GM18519 (cell line): ENCODE measurements around the gene CHRDL2.
"Not testable (repeated sequence)": the region's sequence is repeated elsewhere in the genome, so short reads cannot be mapped to it uniquely, and the experiment has no call there.

Experiments
- ATAC-seq: cut with Tn5 transposase; IDR thresholded peaks from one replicate; pipeline ENCODE4 v1.9.1; 2021; ENCODE audit warnings: mild to moderate bottlenecking, moderate library complexity; ENCODE audit not compliant: unreplicated experiment, low FRiP score

The CHRDL2 gene

DNA sequence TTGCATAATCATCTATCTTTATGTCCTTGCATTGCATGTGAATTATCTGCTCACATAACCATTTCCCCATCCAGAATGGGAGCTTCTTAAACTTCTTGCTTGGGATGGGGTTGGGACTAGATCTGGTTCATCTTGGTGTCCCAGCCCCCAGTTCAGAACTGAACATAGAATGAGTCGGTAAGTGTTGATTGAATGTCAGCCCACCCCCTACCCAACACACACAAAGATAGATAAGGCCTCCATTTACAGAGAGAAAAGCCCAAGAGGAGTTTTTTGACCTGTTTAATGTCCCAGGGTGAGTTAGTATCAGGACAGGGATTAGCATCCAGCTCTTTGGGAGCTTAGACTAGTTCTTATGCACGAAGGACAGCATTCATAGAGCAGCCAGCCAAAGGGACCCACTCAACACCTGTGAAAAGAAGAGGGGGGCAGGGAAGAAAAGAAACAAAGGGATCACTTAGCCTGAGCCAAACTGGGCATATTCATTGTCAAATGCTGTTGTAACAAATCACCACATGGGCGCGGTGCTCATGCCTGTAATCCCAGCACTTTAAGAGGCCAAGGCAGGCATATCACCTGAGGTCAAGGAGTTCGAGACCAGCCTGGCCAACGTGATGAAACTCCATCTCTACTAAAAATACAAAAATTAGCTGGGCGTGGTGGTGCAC, 57.4 kb downstream of the CHRDL2 start:
- ATAC-seq = no peak

DNA sequence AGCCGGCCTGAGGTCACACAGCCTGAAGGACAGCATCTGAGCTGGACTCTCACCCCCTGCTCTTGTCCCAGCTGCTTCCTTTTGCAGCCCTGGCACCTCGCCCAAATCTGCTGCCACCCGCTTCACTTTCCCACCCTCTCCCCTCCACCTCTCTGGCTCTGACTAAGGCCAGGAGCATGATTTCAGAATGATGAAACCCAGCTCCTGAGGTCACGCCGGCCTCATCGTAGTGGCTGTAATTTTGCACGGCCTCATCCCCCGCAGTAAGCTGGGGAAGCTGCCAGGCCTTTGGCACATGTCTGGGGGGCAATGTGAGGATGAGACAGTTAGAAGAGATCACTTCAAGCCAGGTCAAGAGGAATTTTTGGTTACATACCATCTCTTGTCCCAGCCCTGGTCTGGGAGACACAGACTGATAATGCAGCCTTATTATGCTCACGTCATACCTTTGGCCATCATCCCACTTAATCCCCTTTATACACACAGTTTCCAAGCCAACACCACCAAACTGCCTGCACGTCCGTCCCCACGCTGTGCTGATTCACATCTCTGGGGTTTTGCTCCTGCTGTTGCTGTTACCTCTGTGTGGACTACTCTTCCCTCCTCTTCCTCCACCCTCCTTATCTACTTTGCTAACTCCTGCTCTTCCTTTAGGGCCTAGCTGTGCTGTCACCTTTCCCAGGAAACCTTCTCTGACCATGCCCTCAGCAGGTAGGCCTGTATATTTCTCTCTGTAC, 58.1 kb downstream of the CHRDL2 start:
- ATAC-seq = no peak

GRCh38 chr11:74672332-74672955, 58.8 kb downstream of the CHRDL2 start:
- ATAC-seq = no peak

DNA sequence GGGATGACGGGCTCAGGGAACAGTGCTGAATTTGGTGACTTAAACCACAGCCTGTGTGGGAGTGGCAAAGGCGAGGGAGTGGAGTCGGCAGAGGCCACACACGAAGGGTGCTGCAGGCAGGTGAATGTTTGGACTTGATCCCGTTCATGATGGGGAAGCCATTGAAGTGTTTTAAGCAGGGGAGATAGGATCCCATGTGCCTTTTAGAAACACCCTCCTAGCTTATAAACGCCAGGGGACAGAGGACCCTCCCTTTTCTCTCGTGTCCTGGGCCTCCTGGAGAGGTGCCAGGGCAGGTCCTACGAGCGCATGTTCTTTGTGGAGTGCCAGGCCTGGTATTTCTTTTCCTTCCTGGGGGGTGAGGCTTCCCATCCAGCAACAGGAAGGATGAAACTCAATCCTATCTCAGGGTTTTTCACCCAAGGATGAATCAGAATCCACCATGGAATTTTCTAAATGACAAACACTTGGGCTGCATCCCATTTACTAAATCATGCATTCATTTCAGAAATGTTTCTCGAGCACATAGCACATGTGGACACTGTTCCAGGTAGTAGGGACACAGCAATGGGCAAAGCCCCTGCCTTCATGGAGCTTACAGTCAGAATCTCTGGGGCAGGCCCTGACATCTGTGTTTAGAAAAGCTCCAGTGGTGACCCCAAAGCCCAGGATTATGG, 59.6 kb downstream of the CHRDL2 start:
- no peak for ATAC-seq

DNA sequence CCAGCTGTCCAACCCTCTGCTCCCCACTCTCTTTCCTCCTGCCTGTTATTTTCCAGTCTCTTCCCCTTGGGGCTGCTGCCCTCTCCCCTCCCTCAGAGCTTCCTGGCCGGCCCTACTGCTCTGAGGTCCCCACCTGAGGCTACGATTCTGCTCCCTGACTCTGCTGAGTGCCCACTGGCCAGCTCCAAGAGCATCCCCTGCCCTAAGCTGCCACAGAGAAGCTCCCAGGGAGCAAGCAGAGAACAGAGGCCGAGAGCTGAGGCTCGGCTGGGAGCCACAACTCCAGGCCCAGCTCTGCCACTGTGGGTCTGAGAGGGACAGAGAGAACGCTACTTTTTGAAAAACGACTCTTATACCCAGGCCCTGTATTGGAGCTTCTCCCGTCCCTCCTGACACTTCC, 61.1 kb downstream of the CHRDL2 start:
- no peak for ATAC-seq

GRCh38 chr11:74669211-74670160, 61.7 kb downstream of the CHRDL2 start:
- no peak for ATAC-seq

DNA sequence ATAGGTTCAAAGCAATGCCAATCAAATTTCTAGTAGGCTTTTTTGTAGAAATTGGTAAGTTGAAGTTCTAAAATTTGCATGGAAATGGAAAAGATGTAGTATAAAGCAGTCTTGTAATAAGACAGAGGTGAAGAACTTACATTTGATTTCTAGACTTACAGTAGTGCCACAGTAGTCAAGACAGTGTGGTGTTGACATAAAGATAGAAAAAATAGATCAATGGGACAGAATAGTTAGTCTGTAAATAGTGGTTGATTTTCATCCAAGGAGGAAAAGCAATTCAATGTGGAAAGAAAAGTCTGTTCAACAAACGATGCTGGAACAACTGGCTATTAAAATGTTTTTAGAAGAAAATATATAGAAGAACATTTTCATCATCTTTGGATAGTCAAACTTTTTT, 67.9 kb downstream of the CHRDL2 start:
- no peak for ATAC-seq

- no peak for ATAC-seq
Measured at GRCh38 chr11:74662487-74663103, 68.6 kb downstream of the CHRDL2 start.

DNA sequence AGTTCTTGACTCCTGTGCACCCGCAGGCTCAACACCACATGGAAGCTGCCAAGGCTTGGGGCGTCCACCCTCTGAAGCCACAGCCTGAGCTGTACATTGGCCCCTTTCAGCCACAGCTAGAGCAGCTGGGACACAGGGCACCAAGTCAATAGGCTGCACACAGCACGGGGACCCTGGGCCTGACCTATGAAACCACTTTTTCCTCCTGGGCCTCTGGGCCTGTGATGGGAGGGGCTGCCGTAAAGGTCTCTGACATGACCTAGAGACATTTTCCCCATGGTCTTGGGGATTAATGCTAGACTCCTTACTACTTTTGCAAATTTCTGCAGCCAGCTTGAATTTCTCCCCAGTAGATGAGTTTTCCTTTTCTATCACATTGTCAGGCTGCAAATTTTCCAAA, 72.1 kb downstream of the CHRDL2 start:
- not testable (repeated sequence) for ATAC-seq

GRCh38 chr11:74654976-74655375, 76.2 kb downstream of the CHRDL2 start:
- ATAC-seq = no peak

DNA sequence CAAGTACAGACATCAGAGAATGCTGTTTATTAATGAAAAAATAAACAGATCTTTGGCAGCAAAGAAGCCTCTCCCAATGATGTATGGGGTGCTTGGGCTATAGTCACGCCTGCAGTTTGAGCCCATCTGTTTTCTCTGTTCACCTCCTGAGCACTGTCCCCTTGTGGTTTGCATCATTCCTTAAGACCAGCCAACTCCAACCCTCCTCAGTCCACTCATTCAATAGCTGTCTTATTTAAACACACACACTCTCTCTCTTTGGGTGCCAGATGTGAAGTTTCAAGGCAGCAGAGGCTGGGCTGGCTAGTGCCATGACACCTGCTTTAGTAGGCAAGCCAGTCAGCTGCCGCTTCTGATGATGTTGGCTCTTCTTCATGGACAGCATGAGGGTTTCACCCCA, 80.7 kb downstream of the CHRDL2 start:
- ATAC-seq = no peak

DNA sequence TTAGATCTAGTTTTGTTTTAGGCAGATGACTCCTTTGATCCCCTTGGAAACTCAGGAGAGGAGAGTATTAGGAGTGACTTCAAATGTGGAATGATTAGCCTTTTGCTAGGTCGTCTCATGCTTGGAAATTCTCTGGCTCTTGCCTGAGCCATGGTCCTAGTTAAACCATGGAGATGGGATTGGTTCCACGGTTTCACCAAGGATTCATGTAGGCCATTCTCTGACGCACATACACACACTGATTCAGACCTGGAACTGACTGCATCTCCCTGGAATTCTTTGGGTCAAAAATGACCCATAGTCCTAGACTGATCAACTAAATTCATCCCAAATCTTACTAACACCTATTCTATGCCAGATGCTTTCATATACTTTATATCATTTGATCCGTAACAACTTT, 82.3 kb downstream of the CHRDL2 start:
- no peak for ATAC-seq

- ATAC-seq = no peak
Measured at GRCh38 chr11:74647831-74648230, 83.4 kb downstream of the CHRDL2 start.

- ATAC-seq = no peak
Measured at GRCh38 chr11:74647404-74647803, 83.8 kb downstream of the CHRDL2 start.

GRCh38 chr11:74646954-74647353, 84.3 kb downstream of the CHRDL2 start:
- no peak for ATAC-seq
